Cerebellar cortex (tissue), 1 donor: ENCODE measurements around the gene CCDC61.

Experiments
- DNase-seq: peaks from one replicate; pipeline ENCODE4 v3.0.0-alpha.2; 2015; ENCODE audit warnings: low spot score

CCDC61 gene

GRCh38 chr19:46017095-46017429, 21.8 kb downstream of the CCDC61 start:
- DNase-seq, result no peak

GRCh38 chr19:46017874-46018675, 22.8 kb downstream of the CCDC61 start:
- no peak for DNase-seq

GRCh38 chr19:46018729-46019251, 23.5 kb downstream of the CCDC61 start:
- DNase-seq, result no peak

- no peak for DNase-seq
Measured at GRCh38 chr19:46019270-46019669, 24.0 kb downstream of the CCDC61 start.

- DNase-seq, result no peak
Measured at GRCh38 chr19:46020819-46021125, 25.5 kb downstream of the CCDC61 start.

- no peak for DNase-seq
Measured at GRCh38 chr19:46021531-46022041, 26.3 kb downstream of the CCDC61 start.

GRCh38 chr19:46022061-46022430, 26.8 kb downstream of the CCDC61 start:
- DNase-seq, result no peak

GRCh38 chr19:46022431-46023310, 27.4 kb downstream of the CCDC61 start, which contains the start of gene PGLYRP1:
TSS of gene PGLYRP1 (minus strand) at chr19:46023053. CDS start at chr19:46023021, 32 bp downstream.
- no peak for DNase-seq

- DNase-seq, result no peak
Measured at GRCh38 chr19:46023311-46023779, 28.1 kb downstream of the CCDC61 start.

- no peak for DNase-seq
Measured at GRCh38 chr19:46025835-46026234, 30.6 kb downstream of the CCDC61 start.

- DNase-seq, result no peak
Measured at GRCh38 chr19:46030812-46031550, 35.7 kb downstream of the CCDC61 start.

GRCh38 chr19:46031781-46032596, 36.7 kb downstream of the CCDC61 start:
- no peak for DNase-seq

- no peak for DNase-seq
Measured at GRCh38 chr19:46032597-46033025, 37.3 kb downstream of the CCDC61 start.

GRCh38 chr19:46033401-46033800, 38.1 kb downstream of the CCDC61 start:
- DNase-seq, result no peak

GRCh38 chr19:46035546-46035945, 40.3 kb downstream of the CCDC61 start:
- DNase-seq, result no peak

- no peak for DNase-seq
Measured at GRCh38 chr19:46035986-46036743, 40.9 kb downstream of the CCDC61 start.

- no peak for DNase-seq
Measured at GRCh38 chr19:46036744-46037128, 41.5 kb downstream of the CCDC61 start.

GRCh38 chr19:46040125-46040524, 44.9 kb downstream of the CCDC61 start:
- DNase-seq, result no peak

GRCh38 chr19:46040952-46041500, 45.8 kb downstream of the CCDC61 start, which contains the start of gene IGFL4:
TSS of gene IGFL4 (minus strand) at chr19:46041002. CDS start at chr19:46040962, 40 bp downstream.
- no peak for DNase-seq
